GM21423 (cell line): ENCODE measurements around the gene NIBAN1.

Experiments
- ATAC-seq: cut with Tn5 transposase; IDR thresholded peaks from one replicate; pipeline ENCODE4 v1.9.1; 2021; ENCODE audit warnings: mild to moderate bottlenecking, moderate library complexity; ENCODE audit not compliant: unreplicated experiment

NIBAN1 gene

GRCh38 chr1:184947497-184948256 is 26.6 kb downstream of the NIBAN1 start:
- no peak for ATAC-seq

GRCh38 chr1:184945678-184946412 is 28.5 kb downstream of the NIBAN1 start:
- ATAC-seq: no peak

GRCh38 chr1:184945029-184945428 is 29.3 kb downstream of the NIBAN1 start:
- peak; percentile 45 for ATAC-seq

GRCh38 chr1:184943998-184944397 is 30.3 kb downstream of the NIBAN1 start:
- no peak for ATAC-seq

- ATAC-seq: peak; percentile 57
Observed at GRCh38 chr1:184941735-184942134, 32.6 kb downstream of the NIBAN1 start.

GRCh38 chr1:184941410-184941733 is 32.9 kb downstream of the NIBAN1 start:
- no peak for ATAC-seq

- no peak for ATAC-seq
Observed at GRCh38 chr1:184940694-184941409, 33.5 kb downstream of the NIBAN1 start.

GRCh38 chr1:184940226-184940625 is 34.1 kb downstream of the NIBAN1 start:
- ATAC-seq: no peak

- ATAC-seq: no peak
Observed at GRCh38 chr1:184937729-184938128, 36.6 kb downstream of the NIBAN1 start.

- no peak for ATAC-seq
Observed at GRCh38 chr1:184935920-184936798, 38.1 kb downstream of the NIBAN1 start.

GRCh38 chr1:184933944-184934343 is 40.4 kb downstream of the NIBAN1 start:
- no peak for ATAC-seq

- no peak for ATAC-seq
Observed at GRCh38 chr1:184932319-184932718, 42.0 kb downstream of the NIBAN1 start.

- ATAC-seq: no peak
Observed at GRCh38 chr1:184931566-184931965, 42.7 kb downstream of the NIBAN1 start.

- no peak for ATAC-seq
Observed at GRCh38 chr1:184930645-184931044, 43.7 kb downstream of the NIBAN1 start.

GRCh38 chr1:184930232-184930631 is 44.1 kb downstream of the NIBAN1 start:
- no peak for ATAC-seq

GRCh38 chr1:184929711-184930202 is 44.6 kb downstream of the NIBAN1 start:
- ATAC-seq: no peak

GRCh38 chr1:184928394-184928793 is 45.9 kb downstream of the NIBAN1 start:
- ATAC-seq: no peak
